ENCODE data around the gene PIEZO2. TPM values are rescaled to one million over a fixed set of nuclear protein-coding genes. Genes with fewer than 3 reads are reported as not detected.
A peak's percentile ranks its signal among the peaks of the same experiment; 100 is the strongest.

Gene PIEZO2
- total RNA-seq, 1 donor from 2014 or later, result 51.0 TPM

- no peak for DNase-seq
These were observed 37.1 kb downstream of the PIEZO2 start for GRCh38 chr18:11112286-11112685.

- DNase-seq, result no peak
These were observed 38.9 kb downstream of the PIEZO2 start for GRCh38 chr18:11110509-11110908.

GRCh38 chr18:11108947-11109346, 40.4 kb downstream of the PIEZO2 start:
- DNase-seq, result no peak

GRCh38 chr18:11106894-11107293, 42.5 kb downstream of the PIEZO2 start:
- DNase-seq, result no peak

- no peak for DNase-seq
These were observed 43.9 kb downstream of the PIEZO2 start for GRCh38 chr18:11105463-11105862.

GRCh38 chr18:11104307-11104706, 45.1 kb downstream of the PIEZO2 start:
- DNase-seq, result no peak

- DNase-seq, result no peak
These were observed 52.3 kb downstream of the PIEZO2 start for GRCh38 chr18:11096839-11097750.

GRCh38 chr18:11096411-11096810, 53.0 kb downstream of the PIEZO2 start:
- no peak for DNase-seq

GRCh38 chr18:11095674-11096293, 53.6 kb downstream of the PIEZO2 start:
- no peak for DNase-seq

GRCh38 chr18:11095211-11095610, 54.2 kb downstream of the PIEZO2 start:
- DNase-seq, result no peak

GRCh38 chr18:11091746-11092145, 57.6 kb downstream of the PIEZO2 start:
- DNase-seq, result no peak

- DNase-seq, result peak; percentile 16
These were observed 59.2 kb downstream of the PIEZO2 start for GRCh38 chr18:11089931-11090715.

- no peak for DNase-seq
These were observed 68.3 kb downstream of the PIEZO2 start for GRCh38 chr18:11081009-11081532.

GRCh38 chr18:11078491-11078890, 70.9 kb downstream of the PIEZO2 start:
- no peak for DNase-seq

- DNase-seq, result no peak
These were observed 71.7 kb downstream of the PIEZO2 start for GRCh38 chr18:11077548-11078187.

- DNase-seq, result no peak
These were observed 74.5 kb downstream of the PIEZO2 start for GRCh38 chr18:11074889-11075288.

GRCh38 chr18:11073971-11074370, 75.4 kb downstream of the PIEZO2 start:
- DNase-seq, result no peak

GRCh38 chr18:11072632-11073031, 76.7 kb downstream of the PIEZO2 start:
- no peak for DNase-seq

GRCh38 chr18:11071300-11071699, 78.1 kb downstream of the PIEZO2 start:
- no peak for DNase-seq

GRCh38 chr18:11070593-11070992, 78.8 kb downstream of the PIEZO2 start:
- DNase-seq, result no peak

- no peak for DNase-seq
These were observed 83.3 kb downstream of the PIEZO2 start for GRCh38 chr18:11066038-11066437.

All from skin of body (tissue), 2 donors.